PFSK-1 (cell line): ENCODE data around the gene PRKN.

ENCODE experiments used
- FOXP2 ChIP-seq: optimal IDR thresholded peaks from 2 replicates; pipeline ENCODE3; 2011; ENCODE audit warnings: borderline replicate concordance, control low read depth, inconsistent platforms; ENCODE audit not compliant: insufficient read depth; ENCODE audit errors: extremely low read length, extremely low read depth
- POLR2AphosphoS5 ChIP-seq: IDR thresholded peaks from 2 replicates; pipeline ENCODE4 v1.6.1; 2012; ENCODE audit warnings: low read depth, mild to moderate bottlenecking, control low read depth, low read length, moderate library complexity
- REST ChIP-seq, 2 experiments: IDR thresholded peaks; 2 replicates each; pipeline versions ENCODE4 v1.6.1 to v1.8.0; 2011 to 2012; ENCODE audit warnings: low read depth in 2 of 2, low read length in 2 of 2, control low read depth in 1 of 2, inconsistent platforms in 1 of 2, mild to moderate bottlenecking in 1 of 2, moderate library complexity in 1 of 2; ENCODE audit not compliant: insufficient read depth in 1 of 2
- SIN3A ChIP-seq: IDR thresholded peaks from 2 replicates; pipeline ENCODE4 v1.6.1; 2012; ENCODE audit warnings: mild to moderate bottlenecking, low read length, moderate library complexity, borderline replicate concordance; ENCODE audit not compliant: insufficient read depth
- TAF1 ChIP-seq: IDR thresholded peaks from 2 replicates; pipeline ENCODE4 v1.6.1; 2012; ENCODE audit warnings: low read length, control low read depth, borderline replicate concordance; ENCODE audit not compliant: insufficient read depth

PRKN gene

GRCh38 chr6:161455848-161456247 is 1271.7 kb downstream of the PRKN start:
- TF ChIP-seq POLR2AphosphoS5 (no peak), SIN3A (no peak), TAF1 (no peak), REST (IDR thresholded peaks at IDR 0.05; ENCODE audit: insufficient read depth in 1 of 2, low read depth in 2 of 2, low read length in 2 of 2) (no peak), FOXP2 (no peak)

- no peak for TF ChIP-seq SIN3A
- TF ChIP-seq TAF1 = no peak
- no peak for TF ChIP-seq REST (IDR thresholded peaks at IDR 0.05; ENCODE audit: insufficient read depth in 1 of 2, low read depth in 2 of 2, low read length in 2 of 2)
- TF ChIP-seq FOXP2 = no peak
Observed at GRCh38 chr6:161453558-161453957, 1274.0 kb downstream of the PRKN start.

- no peak for TF ChIP-seq SIN3A
- no peak for TF ChIP-seq POLR2AphosphoS5
- no peak for TF ChIP-seq TAF1
- no peak for TF ChIP-seq REST (IDR thresholded peaks at IDR 0.05; ENCODE audit: insufficient read depth in 1 of 2, low read depth in 2 of 2, low read length in 2 of 2)
- no peak for TF ChIP-seq FOXP2
Observed at GRCh38 chr6:161452241-161452640, 1275.3 kb downstream of the PRKN start.

- no peak for TF ChIP-seq REST (IDR thresholded peaks at IDR 0.05; ENCODE audit: insufficient read depth in 1 of 2, low read depth in 2 of 2, low read length in 2 of 2)
- no peak for TF ChIP-seq TAF1
- TF ChIP-seq SIN3A = no peak
- no peak for TF ChIP-seq POLR2AphosphoS5
- TF ChIP-seq FOXP2 = no peak
Observed at GRCh38 chr6:161449521-161449920, 1278.0 kb downstream of the PRKN start.

- TF ChIP-seq FOXP2 (no peak), SIN3A (no peak), TAF1 (no peak), POLR2AphosphoS5 (no peak), REST (IDR thresholded peaks at IDR 0.05; ENCODE audit: insufficient read depth in 1 of 2, low read depth in 2 of 2, low read length in 2 of 2) (no peak)
Observed at GRCh38 chr6:161446949-161447348, 1280.6 kb downstream of the PRKN start.
